Activated T-cell treated with anti-CD3 and anti-CD28 coated beads, Interleukin-2, amount 50 U/mL, for 24 hours (primary cell): ENCODE data around the gene CCDC32.
A peak's percentile ranks its signal among the peaks of the same experiment; 100 is the strongest.

ENCODE experiments used
- DNase-seq: peaks from one replicate; pipeline ENCODE4 v3.0.0-alpha.2; 2020
- H3K27ac Mint-ChIP-seq: 2 replicates; pipeline ENCODE4 v1.8.0; 2020; ENCODE audit warnings: mild to moderate bottlenecking, mixed read lengths
- H3K27me3 Mint-ChIP-seq: 2 replicates; pipeline ENCODE4 v1.8.0; 2020; ENCODE audit warnings: mixed read lengths
- H3K36me3 Mint-ChIP-seq: 2 replicates; pipeline ENCODE4 v1.8.0; 2020; ENCODE audit warnings: low read depth, mixed read lengths
- H3K4me1 Mint-ChIP-seq: 2 replicates; pipeline ENCODE4 v1.8.0; 2020; ENCODE audit warnings: low read depth, mixed read lengths
- H3K4me3 Mint-ChIP-seq: 2 replicates; pipeline ENCODE4 v1.8.0; 2020; ENCODE audit warnings: mild to moderate bottlenecking, moderate library complexity, mixed read lengths
- H3K9me3 Mint-ChIP-seq: 2 replicates; pipeline ENCODE4 v1.8.0; 2020; ENCODE audit warnings: mixed read lengths

CCDC32 gene, protein sequence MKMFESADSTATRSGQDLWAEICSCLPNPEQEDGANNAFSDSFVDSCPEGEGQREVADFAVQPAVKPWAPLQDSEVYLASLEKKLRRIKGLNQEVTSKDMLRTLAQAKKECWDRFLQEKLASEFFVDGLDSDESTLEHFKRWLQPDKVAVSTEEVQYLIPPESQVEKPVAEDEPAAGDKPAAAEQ

DNA sequence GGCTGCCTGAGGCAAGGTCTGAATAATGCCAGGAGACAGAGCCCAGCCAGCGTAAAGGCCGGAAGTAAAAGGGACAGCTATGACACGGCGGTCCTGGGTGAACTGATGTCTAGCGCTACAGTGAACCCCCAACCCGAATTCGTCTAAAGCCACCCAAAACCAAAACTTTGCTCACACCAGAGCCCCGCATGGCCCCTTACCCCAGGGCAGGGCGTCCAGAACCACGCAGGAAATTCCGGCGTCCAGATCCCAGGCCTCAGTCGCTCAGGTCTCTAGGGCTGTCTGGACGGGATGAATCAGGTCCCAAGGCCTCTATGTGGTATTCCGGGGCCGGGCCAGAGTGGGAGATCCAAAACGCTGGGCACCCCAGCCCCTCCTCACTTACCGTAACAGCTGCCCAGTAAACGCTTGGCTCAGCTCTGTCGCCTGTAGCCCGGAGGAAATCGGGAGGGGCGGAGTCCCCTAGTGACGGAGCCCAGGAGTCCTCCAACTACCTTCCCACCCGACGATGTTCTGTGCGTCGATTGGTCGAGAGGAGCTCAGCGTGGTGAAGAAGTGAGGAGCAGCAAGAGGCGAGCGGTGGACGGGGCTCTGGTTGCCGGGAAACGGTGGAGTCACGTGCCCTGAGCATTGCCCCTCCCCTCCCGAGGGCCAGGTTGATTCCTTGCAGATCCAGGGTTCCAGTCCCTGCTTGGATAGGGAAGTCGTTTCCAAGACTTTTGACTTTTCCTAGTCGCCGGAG is at the start of gene CCDC32:
CCDC32 (minus strand) TSS at position 452 of the 742 bp plus-strand sequence. CDS start 2,027 bp downstream, outside the sequence.
- peaks cover 61% of the 10 kb centered on the region for H3K4me1 Mint-ChIP-seq
- H3K27me3 Mint-ChIP-seq: peaks cover 3% of the 10 kb centered on the region
- H3K4me3 Mint-ChIP-seq: peak within 1 kb of the TSS; percentile 97
- H3K27ac Mint-ChIP-seq: peak within 1 kb of the TSS; percentile 98
- H3K9me3 Mint-ChIP-seq: no peaks in the 10 kb centered on the region
- H3K36me3 Mint-ChIP-seq: peaks cover 42% of the 10 kb centered on the region
- DNase-seq: peak; percentile 92

DNA sequence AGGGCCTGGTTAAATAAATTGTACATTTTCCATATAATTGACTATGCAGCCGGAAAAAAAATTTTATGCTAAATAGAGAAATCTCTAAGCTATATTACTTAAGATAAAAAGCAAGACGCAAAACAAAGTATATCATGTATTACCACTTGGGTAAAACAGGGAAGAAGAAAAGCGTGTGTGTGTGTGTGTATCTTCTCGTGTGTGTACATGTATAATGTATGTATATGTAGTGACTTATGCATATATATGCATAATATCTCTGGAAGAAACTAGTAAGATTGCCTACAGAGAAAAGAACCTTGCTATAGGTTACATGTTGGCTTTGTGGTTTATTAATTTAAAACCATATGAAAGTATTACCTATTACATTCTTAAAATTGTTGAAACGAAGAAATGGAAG is 48.2 kb upstream of the CCDC32 start:
- no peak overlapping the region for H3K27ac Mint-ChIP-seq
- no peaks in the 10 kb centered on the region for H3K27me3 Mint-ChIP-seq
- H3K9me3 Mint-ChIP-seq: no peaks in the 10 kb centered on the region
- H3K4me3 Mint-ChIP-seq: no peak overlapping the region
- H3K36me3 Mint-ChIP-seq: peaks cover 13% of the 10 kb centered on the region
- H3K4me1 Mint-ChIP-seq: no peaks in the 10 kb centered on the region
- no peak for DNase-seq

DNA sequence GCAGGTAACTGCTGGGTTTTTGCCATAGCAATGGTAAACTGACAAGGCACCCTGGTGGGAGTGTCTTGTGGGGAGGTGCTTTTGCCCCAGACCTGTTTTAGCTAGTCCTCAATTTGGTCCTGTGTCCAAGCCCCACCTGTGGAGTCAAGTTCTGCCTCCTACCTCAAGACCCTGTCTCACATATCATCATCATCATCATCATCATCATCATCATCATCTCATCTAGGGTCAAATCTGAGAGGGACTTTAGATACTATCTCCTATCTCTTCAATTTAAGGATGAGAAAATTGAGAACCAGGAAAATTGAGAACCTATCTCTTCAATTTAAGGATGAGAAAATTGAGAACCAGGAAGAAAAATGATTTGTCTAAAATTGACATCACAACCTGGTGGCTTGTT is 39.1 kb upstream of the CCDC32 start:
- Mint-ChIP-seq H3K36me3 (peaks cover 12% of the 10 kb centered on the region), H3K27me3 (no peaks in the 10 kb centered on the region), H3K27ac (no peak overlapping the region), H3K4me3 (no peak overlapping the region), H3K9me3 (no peaks in the 10 kb centered on the region), H3K4me1 (no peaks in the 10 kb centered on the region)
- no peak for DNase-seq

DNA sequence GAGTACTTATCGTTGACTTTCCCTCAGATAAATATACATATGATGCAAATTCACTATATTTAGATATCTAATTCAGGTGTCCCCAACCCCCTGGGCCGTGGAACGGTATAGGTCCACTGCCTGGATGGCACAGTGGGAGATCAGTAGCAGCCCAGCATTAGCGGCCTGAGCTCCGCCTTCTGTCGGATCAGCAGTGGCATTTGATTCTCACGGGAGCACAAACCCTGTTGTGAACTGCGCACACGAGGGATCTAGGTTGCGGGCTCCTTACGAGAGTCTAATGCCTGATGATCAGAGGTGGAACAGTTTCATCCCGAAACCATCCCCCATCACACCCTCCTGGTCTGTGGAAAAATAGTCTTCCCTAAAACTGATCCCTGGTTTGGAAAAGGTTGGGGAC is 36.1 kb upstream of the CCDC32 start:
- Mint-ChIP-seq H3K4me1 (no peaks in the 10 kb centered on the region), H3K9me3 (no peaks in the 10 kb centered on the region), H3K27ac (no peak overlapping the region), H3K4me3 (no peak overlapping the region), H3K36me3 (no peaks in the 10 kb centered on the region), H3K27me3 (peaks cover under 1% of the 10 kb centered on the region)
- DNase-seq: no peak

DNA sequence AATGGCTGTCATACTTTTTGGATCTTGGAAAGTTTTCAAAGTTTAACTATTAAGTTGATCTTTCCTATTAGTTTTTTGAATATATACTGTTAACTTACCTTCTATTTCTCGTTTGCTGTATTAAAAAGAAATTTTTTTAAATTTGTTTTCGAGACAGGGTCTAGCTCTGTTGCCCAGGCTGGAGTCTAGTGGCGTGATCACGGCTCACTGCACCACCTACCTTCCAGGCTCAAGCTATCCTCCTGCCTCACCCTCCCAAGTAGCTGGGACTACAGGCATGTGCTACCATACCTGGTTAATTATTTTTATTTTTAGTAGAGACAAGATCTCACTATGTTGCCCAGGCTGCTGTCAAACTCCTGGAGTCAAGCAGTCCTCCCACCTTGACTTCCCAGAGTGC is 33.8 kb upstream of the CCDC32 start:
- Mint-ChIP-seq H3K9me3 (no peaks in the 10 kb centered on the region), H3K27ac (no peak overlapping the region), H3K4me1 (peaks cover 8% of the 10 kb centered on the region), H3K36me3 (peaks cover 10% of the 10 kb centered on the region), H3K27me3 (peaks cover 7% of the 10 kb centered on the region), H3K4me3 (no peak overlapping the region)
- DNase-seq: no peak

DNA sequence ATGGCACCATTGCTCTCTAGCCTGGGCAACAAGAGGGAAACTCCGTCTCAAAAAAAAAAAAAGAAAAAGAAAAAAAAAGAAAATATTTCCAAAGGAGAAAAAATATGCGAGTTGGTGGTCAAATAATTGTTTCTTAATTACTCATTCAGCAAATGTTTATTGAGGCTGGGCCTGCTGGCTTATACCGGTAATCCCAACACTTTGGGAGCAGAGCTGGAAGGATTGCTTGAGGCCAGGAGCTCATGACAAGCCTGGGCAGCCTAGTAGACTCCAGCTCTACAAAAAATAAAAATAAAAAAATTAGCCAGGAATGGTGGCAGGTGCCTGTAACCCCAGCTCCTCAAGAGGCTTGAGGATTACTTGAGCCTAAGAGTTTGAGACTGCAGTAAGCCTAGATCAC is 33.3 kb upstream of the CCDC32 start:
- Mint-ChIP-seq H3K27me3 (peaks cover 7% of the 10 kb centered on the region), H3K36me3 (peaks cover 10% of the 10 kb centered on the region), H3K4me1 (peaks cover 12% of the 10 kb centered on the region), H3K27ac (no peak overlapping the region), H3K9me3 (no peaks in the 10 kb centered on the region), H3K4me3 (no peak overlapping the region)
- DNase-seq: no peak

DNA sequence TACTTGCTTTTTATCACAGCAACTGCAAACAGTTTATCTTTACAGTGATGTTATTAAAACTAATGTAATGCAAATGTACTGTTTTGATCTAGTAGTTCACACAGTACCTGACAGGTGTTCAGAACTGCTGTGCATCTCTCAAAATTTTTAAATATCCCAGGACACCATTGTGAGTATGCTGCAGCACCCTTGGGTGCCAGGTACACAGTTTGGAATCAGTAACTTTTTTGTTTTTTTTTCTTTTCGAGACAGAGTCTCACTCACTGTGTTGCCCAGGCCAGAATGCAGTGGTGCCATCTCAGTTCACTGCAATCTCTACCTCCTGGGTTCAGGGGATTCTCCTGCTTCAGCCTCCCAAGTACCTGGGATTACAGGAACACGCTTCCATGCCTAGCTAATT is 32.2 kb upstream of the CCDC32 start:
- H3K4me3 Mint-ChIP-seq: no peak overlapping the region
- H3K4me1 Mint-ChIP-seq: peaks cover 18% of the 10 kb centered on the region
- no peak for DNase-seq
- peaks cover 7% of the 10 kb centered on the region for H3K27me3 Mint-ChIP-seq
- H3K9me3 Mint-ChIP-seq: no peaks in the 10 kb centered on the region
- no peak overlapping the region for H3K27ac Mint-ChIP-seq
- H3K36me3 Mint-ChIP-seq: peaks cover 10% of the 10 kb centered on the region

DNA sequence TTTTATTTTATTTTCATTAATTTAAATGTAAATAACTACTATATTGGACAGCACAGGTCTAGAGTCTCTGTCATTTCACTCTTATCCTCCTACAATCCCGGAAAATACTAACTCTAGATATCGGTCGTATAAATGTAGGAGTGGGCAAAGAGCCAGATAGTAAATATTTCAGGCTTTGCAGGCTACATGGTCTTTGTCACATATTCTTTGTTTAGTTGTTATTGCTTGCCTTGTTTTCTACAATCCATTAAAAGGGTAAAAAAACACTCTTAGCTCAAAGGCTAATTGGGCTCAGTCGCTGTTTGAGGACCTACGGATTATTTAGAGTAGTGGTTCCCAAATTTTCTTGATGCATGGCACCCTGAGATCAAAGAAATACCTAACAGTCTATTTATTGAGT is 30.9 kb upstream of the CCDC32 start:
- H3K9me3 Mint-ChIP-seq: no peaks in the 10 kb centered on the region
- H3K36me3 Mint-ChIP-seq: peaks cover 10% of the 10 kb centered on the region
- peaks cover 18% of the 10 kb centered on the region for H3K4me1 Mint-ChIP-seq
- no peak overlapping the region for H3K27ac Mint-ChIP-seq
- peaks cover 7% of the 10 kb centered on the region for H3K27me3 Mint-ChIP-seq
- DNase-seq: no peak
- no peak overlapping the region for H3K4me3 Mint-ChIP-seq

DNA sequence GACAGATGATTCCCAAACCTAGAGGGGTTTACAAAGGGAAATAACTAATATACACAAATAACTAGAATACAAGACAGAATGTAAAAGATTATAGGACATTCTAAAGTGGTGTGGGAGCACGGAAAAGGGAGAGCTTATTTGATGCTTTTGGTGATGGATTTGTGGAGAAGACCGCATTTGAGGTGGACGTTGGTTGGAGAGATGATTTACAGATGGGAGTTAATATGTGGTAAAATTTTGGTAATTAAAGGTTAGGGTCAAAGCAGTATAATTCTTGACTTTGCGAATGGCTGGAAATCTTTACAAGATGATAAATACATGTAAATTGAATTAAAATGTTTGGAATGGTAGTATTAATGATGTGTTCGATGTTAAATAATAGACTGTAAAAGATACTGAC is 30.4 kb upstream of the CCDC32 start:
- H3K4me3 Mint-ChIP-seq: peak overlapping the region; percentile 85
- peaks cover 10% of the 10 kb centered on the region for H3K36me3 Mint-ChIP-seq
- H3K4me1 Mint-ChIP-seq: peaks cover 22% of the 10 kb centered on the region

DNA sequence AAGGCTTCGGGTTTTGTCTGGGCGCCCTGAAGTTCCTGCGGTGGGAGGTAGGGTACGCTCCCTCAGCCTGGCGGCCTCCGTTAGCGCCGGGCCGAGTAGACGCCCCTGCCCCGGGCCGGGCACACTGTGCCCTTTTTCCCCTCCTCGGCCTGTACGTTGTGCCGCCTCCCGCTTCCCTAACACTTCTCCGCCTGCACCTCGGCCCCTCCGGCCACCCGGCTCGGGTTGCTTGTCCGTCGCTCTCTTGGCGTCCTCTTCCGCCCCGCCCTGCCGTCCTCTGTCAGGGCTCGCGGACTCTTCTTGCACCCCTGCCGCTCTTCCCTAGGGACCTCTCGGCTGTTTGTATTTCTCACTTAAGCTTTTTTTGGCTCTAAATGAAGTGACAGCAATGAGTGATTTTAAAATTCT is 29.6 kb upstream of the CCDC32 start:
- H3K27ac Mint-ChIP-seq: peak overlapping the region; percentile 97
- no peak for DNase-seq
- H3K4me3 Mint-ChIP-seq: peak overlapping the region; percentile 85
- H3K36me3 Mint-ChIP-seq: peaks cover 10% of the 10 kb centered on the region
- H3K9me3 Mint-ChIP-seq: no peaks in the 10 kb centered on the region
- H3K27me3 Mint-ChIP-seq: peaks cover 7% of the 10 kb centered on the region
- H3K4me1 Mint-ChIP-seq: peaks cover 27% of the 10 kb centered on the region

More for the DNA sequence above, 30.4 kb upstream of the CCDC32 start:
- no peak for DNase-seq
- no peaks in the 10 kb centered on the region for H3K9me3 Mint-ChIP-seq
- H3K27me3 Mint-ChIP-seq: peaks cover 7% of the 10 kb centered on the region
- no peak overlapping the region for H3K27ac Mint-ChIP-seq

DNA sequence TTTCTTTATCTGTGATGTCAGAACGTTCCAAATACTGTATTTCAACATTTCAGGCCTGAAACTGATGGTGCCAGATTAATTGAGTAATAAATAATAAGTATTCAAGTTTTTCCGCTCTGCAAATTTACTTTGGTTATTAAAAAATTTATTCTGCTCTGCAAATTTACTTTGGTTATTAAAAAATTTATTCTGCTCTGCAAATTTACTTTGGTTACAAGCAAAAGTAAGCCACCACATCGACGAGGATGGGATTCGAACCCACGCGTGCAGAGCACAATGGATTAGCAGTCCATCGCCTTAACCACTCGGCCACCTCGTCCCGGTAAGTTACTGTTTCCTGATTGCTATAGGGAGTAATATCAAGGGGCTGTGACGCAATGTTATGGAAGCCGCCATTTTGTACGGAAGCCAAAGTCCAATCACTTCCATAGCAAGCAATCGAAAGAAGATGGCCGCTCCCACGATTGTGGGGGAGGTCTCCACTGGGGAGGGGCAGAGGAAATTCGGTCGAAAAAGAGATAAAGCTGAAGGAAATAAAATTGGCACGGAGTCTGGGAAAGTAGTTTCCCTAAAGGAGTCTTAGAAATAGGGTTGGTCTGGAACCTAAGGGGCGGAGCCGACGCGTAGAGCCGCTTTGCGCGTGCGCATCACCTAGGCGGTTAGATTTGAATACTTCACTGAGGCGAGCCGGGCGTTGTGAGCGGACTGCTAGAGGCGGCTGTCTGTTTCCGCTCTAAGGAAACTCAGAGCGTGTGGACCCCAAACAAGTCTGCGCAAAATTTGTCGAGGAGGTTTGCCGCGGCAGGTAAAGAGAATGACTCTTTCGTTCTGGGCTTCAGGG is 29.0 kb upstream of the CCDC32 start, which contains the start of gene KNL1:
KNL1 (plus strand) TSS at position 662 of the 841 bp plus-strand sequence. CDS start 8,683 bp downstream, outside the sequence.
- Mint-ChIP-seq H3K27me3 (peaks cover 10% of the 10 kb centered on the region), H3K4me1 (peaks cover 28% of the 10 kb centered on the region), H3K9me3 (no peaks in the 10 kb centered on the region), H3K36me3 (peaks cover 10% of the 10 kb centered on the region), H3K4me3 (peak within 1 kb of the TSS; percentile 85), H3K27ac (peak within 1 kb of the TSS; percentile 97)
- DNase-seq: peak; percentile 94

DNA sequence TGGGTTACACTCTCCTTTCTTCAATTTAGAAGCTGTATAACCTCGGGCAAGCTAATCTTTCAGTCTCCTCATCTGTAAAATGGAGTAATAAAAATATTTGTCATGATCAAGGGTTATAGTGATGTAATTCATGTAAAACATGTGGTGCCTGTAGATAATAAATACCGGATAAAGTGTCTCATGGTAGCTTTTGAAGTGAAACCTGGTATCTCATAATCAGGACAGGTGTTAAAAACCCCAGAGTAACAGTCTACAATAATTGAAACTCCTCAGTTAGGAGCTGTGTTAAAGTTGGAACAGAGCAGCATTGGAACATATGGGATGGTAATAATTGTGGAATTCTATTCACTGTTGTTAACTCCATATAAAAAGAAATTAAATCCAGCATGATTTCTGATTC is 28.3 kb upstream of the CCDC32 start:
- Mint-ChIP-seq H3K27me3 (peaks cover 11% of the 10 kb centered on the region), H3K4me3 (peak overlapping the region; percentile 85), H3K36me3 (peaks cover 10% of the 10 kb centered on the region), H3K9me3 (no peaks in the 10 kb centered on the region), H3K27ac (peak overlapping the region; percentile 71), H3K4me1 (peaks cover 28% of the 10 kb centered on the region)
- DNase-seq: no peak

DNA sequence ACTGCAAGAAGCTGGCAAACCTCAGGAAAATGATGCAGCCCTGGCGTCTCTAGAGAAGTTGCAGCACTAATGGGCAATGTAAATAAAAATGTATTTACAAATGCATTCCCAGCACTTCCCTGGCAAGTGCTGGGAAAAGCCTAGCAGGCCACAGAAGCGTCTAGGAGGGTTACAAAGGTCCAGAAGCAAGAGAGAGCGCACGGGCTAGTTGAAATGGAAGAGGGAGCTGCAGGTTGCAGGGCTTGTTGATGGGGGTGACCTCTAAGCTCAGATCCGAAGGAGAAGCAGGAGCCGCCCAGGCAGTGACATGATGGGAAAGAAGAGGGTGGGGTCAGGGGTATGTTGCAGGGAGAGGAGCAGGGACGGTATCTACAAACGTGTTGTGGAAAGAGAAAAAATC is 26.5 kb upstream of the CCDC32 start:
- H3K4me3 Mint-ChIP-seq: no peak overlapping the region
- H3K36me3 Mint-ChIP-seq: peaks cover 10% of the 10 kb centered on the region
- peaks cover 28% of the 10 kb centered on the region for H3K4me1 Mint-ChIP-seq
- DNase-seq: no peak
- H3K27me3 Mint-ChIP-seq: peaks cover 14% of the 10 kb centered on the region
- no peak overlapping the region for H3K27ac Mint-ChIP-seq
- no peaks in the 10 kb centered on the region for H3K9me3 Mint-ChIP-seq

DNA sequence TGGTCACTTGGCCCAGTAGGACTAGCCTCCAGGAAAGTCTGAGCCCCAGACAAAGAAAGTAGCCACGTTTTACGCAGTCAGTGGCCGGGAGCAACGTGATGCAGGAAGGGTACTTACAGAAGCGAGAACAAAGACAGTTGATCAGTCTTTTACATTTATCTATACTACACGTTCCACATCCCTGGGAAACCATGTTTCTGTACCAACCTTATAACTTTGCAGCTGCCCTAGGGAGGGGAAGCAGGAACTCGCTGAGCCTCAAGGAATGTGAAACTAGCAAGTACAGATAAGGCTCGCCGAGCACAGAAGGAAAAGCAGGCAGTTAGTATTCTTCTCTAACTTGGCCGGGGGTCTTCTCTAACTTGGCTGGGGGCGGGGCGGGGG is 25.8 kb upstream of the CCDC32 start:
- H3K9me3 Mint-ChIP-seq: no peaks in the 10 kb centered on the region
- DNase-seq: no peak
- peaks cover 26% of the 10 kb centered on the region for H3K4me1 Mint-ChIP-seq
- H3K27ac Mint-ChIP-seq: no peak overlapping the region
- peak overlapping the region; percentile 78 for H3K4me3 Mint-ChIP-seq
- H3K27me3 Mint-ChIP-seq: peaks cover 12% of the 10 kb centered on the region
- H3K36me3 Mint-ChIP-seq: peaks cover 10% of the 10 kb centered on the region
